ENCODE data around the gene RTP5.
A peak's percentile ranks its signal among the peaks of the same experiment; 100 is the strongest.
"Not testable (repeated sequence)": the region's sequence is repeated elsewhere in the genome, so short reads cannot be mapped to it uniquely, and the experiment has no call there.

The RTP5 gene

DNA sequence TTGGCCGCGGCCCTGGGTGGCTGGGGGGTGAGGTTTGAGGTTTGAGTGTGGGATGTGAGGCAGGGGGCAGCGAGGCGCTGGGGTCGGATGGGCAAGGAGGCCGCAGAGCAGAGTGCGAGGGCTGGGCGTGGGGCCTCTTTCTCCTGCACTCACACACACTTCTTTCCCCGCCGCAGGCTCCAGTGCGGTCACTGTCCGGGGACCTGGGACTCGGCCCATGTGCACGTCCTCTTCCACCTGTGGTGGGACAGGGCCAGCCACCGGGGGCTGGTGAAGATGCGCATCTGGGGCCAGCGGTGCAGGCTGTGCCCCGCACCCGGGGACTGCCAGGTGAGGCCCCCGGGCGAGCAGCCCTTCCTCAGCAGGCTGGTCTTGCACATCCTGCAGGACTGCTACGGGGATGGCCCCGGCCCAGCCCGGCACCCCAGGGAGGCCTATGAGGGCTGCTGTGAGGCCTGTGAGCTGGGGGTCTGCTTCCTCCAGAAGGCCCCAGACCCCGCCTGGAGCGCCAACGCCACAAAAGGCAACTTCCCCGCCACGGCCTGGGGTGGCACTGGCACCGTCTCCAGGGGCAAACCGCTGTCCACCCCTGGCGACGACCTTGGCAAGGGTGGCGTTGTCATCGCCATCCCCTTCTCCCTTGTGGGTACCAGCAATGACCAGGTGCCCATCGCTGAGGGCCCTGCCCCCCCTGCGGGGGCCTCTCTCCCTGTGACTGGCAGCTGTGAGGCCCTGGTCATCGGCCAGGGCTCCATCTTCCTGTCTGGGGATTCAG lies 2.2 kb downstream of the RTP5 start:
- no peak for DNase-seq

DNA sequence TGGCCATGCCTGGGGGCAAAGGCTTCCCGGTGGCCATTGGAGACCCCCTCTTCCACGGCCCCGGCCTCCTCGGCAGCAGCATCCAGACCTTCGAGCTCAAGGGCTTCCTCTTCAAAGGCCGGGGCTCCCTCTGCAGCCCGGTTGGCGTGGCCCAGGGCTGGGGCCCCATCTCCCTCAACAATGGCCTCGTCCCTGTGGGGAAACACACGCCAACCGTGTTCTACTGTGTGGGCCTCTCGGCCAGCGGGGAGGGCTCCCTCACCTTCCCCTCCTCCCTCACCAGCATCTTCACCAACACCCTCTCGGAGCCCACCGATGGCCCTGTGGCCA lies 2.7 kb downstream of the RTP5 start:
- no peak for DNase-seq

DNA sequence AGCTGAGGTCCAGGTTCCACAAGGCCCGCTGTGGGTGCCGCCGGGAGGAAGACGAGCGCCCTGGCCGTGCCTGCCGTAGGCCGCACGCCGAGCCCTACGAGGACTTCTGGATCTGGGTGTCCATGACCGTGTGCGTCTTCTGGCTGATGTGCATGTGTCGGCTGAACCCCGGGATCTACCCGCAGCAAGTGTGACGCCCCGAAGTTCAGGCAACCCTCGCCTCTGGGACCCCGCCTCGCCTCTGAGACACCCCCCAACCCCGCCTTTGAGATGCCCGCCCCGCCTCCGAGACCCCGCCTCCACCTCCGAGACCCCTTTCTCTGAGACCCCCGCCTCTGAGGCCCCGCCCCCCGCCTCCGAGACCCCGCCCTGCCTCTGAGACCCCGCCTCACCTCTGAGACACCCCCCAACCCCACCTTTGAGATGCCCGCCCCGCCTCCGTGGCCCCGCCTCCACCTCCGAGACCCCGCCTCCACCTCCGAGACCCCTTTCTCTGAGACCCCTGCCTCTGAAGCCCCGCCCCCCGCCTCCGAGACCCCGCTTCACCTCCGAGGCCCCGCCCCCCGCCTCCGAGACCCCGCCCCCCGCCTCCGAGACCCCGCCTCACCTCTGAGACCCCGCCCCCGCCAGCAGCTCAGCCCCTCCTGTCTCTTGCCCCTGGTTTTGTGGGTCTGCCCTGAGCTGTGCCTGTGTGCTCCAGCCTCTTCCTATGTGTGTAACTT lies 3.7 kb downstream of the RTP5 start:
- no peak for DNase-seq

DNA sequence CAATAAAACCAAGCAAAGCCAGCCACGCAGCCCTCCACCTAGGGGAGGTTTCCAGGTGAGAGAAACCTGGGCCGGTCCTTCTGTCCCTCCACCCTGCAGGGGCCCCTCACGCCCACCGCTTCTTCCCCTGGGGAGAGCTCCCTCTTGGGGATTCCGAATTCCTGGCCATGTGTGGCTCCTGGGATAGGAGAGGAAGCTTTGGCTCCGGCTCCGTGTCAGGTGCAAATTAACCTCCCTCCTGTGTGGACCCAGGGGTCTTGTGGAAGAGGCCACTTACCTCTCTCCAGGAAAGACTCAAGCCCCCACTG lies 4.2 kb downstream of the RTP5 start:
- no peak for DNase-seq

DNA sequence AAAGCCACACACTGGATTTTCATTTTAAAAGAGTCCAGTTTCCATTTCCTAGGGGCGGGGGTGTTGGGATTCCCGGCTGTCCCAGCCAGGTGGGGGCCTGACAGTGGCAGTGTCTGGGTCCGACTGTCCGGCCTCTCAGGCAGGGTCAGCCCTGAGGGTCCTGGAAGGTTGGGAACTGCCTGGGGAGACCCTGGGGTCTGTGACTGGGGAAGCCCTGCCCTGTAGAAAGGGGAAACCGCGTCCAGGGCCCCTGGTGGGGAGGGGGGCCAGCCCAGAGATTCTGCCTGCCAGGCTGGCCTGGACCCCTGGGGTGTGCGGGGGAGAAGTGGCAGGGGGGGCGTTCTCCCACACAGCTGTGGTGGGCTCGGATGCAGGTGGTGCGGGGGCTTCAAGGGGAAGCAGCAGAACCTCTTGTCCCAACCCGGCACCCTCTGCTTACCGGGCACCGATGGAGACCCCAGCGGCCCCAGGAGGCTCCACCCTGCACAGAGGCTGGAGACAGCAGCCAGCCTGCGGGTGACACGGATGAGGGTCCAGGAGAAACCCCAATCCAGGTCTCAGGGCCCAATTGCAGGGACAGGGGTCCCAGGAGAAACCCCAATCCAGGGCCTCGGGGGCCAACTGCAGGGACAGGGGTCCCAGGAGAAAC lies 4.9 kb downstream of the RTP5 start:
- DNase-seq = no peak

DNA sequence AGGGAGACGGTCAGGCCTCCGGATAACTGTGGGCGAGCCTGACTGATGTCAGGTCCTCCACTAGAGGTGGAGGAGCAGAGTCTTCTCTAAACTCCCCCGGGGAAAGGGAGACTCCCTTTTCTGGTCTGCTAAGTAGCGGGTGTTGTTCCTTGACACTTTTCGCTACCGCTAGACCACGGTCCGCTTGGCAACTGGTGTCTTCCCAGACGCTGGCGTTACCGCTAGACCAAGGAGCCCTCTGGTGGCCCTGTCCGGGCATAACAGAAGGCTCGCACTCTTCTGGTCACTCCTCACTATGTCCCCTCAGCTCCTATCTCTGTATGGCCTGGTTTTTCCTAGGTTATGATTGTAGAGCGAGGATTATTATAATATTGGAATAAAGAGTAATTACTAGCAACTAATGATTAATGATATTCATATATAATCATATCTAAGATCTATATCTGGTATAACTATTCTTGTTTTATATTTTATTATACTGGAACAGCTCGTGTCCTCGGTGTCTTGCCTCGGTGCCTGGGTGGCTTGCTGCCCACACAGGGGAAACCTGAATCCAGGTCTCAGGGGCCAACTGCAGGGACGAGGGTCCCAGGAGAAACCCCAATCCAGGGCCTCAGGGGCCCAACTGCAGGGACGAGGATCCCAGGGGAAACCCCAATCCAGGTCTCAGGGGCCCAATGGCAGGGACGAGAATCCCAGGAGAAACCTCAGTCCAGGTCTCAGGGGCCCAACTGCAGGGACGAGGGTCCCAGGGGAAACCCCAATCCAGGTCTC lies 6.4 kb downstream of the RTP5 start:
- not testable (repeated sequence) for DNase-seq

DNA sequence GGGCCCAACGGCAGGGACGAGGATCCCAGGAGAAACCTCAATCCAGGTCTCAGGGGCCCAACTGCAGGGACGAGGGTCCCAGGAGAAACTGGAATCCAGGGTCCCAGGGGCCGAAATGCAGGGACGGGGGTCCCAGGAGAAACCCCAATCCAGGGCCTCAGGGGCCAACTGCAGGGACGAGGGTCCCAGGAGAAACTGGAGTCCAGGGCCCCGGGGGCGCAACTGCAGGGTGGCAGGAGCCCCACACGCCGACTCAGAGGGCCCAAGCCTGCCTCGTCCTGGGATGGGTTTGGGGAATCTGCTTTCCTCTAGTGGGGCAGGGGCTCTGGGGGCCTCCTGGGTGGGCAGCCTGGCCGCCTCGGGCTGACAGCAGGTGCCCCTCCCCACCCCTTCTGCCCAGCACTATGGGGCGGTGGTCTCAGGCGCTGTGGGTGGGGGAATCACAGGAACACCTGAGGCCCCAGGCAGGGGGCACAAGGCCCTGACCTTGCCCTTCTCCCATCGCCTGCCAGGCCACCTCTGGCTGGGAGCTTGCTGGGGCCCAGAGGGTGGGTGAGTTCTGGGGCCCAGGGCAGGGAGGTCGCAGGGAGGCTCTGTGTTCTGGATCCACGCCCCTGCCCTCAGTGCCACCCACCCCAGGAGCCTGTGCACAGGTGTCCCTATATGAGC lies 7.1 kb downstream of the RTP5 start:
- DNase-seq = no peak

DNA sequence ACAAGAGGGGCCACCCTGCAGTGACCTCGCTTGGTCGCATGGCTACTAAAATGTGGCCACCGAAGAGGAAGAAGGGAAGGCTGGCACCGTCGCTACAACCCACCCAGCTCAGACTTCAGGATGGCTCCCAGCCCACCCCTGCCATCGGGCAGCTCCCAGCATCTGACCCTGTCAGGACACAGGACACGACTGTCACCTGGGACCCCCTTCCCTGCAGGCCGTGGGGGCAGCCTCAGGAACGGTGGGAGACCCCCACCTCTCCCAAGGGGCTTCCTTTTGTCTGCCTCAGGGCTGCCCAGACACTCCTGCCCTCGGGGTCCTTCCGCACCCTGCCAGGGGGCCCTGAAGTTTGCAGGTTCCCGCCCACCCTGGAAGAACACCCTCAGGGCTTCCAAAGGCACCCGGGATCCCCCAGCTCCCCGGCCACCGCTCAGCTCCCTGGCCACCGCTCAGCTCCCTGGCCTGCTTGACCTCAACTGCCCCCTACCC lies 7.7 kb downstream of the RTP5 start:
- no peak for DNase-seq

DNA sequence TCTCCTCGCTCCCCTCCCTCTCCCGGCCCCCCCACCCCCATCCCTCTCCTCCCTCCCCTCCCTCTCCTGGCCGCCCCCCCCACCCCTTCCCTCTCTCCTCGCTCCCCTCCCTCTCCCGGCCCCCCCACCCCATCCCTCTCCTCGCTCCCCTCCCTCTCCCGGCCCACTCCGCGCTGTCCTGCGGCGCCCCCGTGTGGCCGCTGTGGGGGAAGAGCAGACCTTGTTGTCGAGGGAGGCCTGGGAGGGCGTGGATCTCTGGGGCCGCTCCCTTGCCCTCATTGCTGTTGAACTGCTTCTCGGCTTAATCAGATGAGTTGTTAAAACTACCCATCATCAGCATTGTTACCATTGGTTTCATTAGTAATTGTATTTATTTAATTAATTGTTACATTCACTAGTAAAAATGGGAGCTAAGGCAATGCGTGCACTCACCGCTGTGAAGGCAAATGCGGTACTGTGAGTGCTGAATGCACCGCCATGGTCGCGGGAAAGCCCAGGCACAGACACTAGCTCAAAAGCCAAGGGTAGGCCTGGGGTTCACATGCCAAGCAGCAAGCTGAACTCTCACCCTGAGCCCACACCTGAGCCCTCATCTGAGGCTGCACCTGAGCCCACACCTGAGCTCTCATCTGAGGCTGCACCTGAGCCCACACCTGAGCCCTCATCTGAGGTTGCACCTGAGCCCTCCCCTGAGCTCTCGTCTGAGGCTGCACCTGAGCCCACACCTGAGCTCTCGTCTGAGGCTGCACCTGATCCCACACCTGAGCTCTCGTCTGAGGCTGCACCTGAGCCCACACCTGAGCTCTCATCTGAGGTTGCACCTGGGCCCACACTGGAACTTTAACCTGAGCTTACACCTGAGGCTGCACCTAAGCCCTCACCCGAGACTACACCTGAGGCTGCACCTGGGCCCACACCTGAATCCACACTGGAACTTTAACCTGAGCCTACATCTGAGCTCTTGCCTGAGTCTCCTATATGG lies 8.8 kb downstream of the RTP5 start:
- peak; percentile 45 to 75 (median 56) for DNase-seq

DNA sequence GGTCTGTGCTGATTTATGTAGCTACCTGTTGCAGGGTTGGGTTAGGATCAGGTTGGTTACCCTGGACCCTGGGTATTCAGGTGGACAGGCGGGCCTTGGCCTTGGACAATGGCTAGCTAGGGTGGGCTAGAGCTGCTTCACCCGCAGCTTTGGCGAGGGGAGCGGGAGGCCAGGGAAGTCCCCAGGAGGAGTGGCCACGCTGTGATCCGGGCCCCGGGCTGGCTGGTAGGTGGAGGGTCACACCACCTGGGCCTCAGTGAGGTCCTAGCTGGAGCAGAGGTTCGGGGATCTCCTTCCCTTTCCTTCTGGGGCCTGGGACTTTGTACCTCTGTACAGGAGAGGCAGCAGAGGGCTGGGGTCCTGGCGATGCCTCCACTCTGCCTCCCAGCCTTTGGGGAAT lies 9.8 kb downstream of the RTP5 start:
- DNase-seq = no peak

DNA sequence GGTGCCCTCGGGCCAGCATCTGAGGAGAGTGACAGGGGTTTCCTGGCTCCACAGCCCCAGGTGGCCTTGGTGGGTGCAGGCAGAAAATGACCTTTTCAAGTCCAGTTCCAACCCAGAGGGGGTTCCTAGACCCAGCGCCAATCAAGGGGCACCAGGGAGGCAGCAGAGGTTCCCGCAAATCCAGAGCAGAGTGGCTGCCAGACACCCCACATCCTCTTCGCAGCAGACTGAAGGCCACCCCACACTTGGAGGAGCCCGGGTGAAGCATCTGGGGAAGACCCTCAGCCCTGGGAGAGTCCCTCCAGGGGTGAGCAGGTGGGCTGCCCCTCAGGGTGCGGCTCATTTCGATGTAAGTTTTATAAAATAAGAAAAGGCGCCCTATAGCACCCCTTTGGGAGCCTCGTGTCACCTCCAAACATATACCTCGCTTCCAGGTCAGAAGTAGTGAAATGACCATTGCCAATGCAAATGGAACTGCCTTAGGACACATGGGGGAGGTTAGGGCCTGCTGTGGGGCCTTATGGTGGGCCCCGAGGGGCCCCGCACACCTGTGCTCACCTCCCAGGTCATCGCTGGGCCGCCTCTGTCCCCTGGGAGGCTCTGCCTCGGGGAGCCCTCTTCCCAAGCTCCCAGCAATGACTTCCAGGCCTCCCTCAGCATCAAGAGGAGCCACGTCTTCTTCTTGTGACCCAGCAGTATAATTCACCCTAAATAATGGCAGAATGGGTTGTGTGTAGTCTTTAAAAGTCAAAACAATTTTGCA lies 11.0 kb downstream of the RTP5 start:
- DNase-seq = no peak

DNA sequence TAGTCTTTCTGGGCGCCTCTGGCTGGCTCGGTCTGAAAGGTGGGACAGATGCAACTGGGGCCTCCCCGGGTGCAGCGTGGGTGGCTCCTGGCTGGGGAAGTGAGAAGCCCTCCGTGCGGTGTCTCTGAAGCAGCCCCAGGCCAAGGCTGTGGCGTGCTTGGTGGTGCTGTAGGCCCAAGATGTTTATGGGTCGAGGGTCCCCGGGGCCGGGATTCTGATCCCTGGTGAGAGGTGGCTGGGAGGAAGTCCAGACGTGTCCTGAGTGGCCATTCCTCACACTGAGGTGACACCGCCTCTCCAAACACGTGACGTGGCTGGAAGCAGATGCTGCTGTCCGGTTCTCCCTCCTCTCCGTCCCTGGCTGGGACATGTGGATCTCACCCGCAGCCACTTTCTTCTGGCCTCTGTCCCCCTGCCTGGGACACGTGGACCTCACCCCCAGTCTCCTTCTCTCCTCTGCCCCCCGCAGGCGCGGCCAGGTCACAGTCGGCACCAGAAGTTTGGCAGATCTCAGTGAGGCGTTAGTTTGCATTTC lies 12.6 kb downstream of the RTP5 start:
- DNase-seq = peak in 2 of 4 experiments; percentile 31 to 67

DNA sequence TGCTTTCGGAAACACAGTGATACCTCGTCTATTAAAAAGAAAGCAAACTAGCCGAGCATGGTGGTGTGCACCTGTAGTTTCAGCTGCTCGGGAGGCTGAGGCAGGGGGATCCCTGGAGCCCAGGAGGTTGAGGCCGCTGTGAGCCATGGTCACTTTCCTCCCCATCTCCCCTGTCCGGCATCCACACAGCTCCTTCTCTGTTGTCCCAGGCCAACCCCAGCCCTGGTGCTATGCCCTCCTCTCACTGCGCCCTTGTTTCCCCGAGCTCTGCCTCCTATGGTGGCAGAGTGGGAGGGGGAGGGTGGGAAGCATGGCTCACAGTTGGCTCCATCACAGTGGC lies 15.4 kb downstream of the RTP5 start:
- no peak for DNase-seq

DNA sequence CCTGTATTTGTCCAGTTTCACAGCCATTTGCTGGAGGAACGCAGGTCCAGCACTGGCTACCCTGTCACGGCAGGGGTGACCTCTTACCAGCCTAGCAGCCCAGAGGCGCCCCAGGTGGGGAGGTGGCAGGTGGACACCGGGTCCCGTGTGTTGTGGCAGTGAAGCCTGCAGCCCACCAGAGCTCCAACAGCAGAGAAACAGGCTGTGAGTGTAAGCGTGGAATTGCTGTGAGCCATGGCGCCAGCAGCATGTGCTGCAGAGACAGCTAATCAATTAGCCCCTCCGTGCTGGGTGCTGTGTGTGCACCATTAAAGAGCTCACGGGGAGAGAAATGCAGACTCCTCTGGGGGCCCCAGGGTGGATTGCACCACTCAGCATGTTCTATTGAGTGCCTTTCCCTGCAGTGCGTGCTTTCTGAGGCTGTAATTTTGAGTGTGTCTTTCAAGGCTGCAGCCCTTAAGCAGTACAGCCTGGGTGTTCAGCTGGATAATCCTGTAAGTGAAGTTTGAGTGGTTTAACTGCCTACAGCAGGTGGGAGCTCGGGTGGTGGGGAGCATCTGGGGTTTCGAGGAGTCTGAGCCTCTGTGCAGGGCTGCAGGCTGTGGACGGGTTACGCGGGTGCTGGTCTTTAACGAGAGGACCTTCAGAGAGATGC lies 15.9 kb downstream of the RTP5 start:
- DNase-seq = no peak

DNA sequence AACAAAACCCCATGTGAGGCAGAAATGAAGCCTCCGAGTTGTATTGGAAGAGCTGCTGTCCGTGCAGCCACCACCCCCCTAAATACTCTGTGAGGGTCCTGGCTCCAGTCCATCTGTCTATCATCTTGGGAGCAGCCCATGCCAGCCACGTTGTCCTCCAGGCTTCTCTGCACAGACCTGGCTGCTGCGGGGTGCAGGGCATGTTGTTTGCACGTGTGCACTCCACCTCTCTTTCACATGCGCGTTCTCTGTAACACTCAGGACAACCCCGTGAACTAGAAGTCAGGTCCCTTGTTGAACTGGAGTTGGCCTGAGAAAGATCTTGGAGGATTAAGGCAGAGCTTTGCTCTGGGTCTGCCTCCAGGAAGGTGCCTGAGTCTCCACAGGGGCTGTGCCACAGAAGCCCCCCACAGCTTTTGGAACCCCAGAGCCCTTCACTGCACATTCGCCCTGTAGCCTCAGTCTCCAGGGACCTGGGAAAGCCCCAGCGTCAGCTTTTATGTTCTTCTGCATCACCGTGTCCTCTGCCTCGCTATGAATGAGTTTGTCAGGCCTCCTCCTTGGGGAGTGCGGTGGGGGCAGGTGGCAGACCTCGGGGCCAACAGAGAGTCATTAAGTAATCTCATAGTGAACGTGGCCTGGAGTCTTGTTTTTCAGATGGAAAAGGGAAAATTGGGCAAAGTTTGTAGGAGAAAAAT lies 16.6 kb downstream of the RTP5 start:
- DNase-seq = no peak

DNA sequence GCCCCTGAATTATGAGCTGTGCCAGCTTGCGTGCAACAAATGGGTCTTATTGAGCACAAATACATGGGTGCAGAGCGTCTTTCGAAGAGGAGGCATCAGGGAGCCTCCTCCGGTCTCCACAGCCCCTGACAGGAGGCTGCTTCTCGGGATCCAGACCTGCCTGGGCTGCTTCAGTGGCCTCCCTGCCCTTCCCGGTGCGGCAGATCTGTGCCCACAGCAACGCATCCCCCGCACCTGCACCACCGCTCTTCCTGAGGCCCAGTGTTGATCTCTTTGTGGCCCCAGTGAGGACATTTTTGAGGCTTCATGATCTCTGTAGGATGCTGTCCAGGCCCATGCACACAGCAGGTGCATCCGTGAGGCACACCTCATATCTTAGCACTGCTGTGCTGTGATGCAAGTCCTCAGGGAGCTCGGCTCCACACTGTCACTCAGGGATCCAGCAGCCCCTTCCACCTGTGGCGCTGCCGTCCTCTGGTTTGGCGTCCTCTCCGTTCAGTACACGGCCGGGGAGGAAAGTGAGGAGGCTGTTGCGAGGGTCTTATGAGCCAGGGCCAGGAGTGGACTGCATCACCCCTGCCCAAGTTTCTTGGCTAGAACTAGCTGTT lies 17.4 kb downstream of the RTP5 start:
- no peak for DNase-seq

DNA sequence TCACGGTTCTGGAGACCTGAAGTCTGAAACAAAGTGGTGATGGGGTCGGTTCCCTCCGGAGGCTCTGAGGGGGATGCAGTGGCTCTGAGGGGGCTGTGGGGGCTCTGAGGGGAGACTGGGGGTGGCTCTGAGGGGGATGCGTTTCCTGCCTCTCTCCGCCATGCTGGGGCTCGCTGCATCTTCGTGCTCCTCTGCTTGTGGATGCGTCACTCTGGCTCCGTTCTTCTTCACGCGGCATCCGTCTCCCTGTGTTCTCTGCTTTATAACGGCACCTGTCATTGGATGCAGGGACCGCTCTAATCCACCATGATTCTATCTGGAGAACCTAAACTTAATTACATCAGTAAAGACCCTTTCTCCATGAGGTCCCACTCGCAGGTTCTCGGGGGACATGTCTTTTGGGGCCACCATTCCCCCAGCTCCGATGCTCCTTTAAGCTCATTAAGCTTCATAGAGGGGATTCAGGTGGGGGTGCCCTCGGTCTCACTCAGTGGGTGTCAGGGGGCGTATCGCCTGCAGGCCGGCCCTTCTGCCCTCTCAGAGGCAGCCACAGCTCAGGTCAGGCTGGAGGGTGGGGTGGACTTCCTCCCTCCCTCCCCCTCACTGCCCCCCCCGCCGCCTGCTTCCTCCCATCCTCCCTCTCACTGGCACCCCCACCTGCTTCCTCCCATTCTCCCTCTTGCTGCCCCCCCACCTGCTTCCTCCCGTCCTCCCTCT lies 18.4 kb downstream of the RTP5 start:
- no peak for DNase-seq

DNA sequence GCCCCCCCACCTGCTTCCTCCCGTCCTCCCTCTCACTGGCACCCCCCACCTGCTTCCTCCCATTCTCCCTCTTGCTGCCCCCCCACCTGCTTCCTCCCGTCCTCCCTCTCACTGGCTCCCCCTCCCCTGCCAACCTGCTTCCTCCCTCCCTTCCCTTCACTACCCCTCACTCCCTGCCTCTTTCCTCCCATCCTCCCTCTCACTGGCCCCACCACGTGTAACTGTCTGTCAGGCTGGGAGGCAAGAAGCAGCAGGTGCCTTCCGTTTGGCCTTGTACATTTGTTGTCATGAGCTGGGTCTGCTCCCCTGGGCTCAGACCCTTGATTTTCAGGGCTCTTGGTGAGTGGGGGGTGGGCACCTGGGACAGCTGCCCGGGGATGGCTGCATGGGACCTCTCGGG lies 19.1 kb downstream of the RTP5 start:
- no peak for DNase-seq

Data from activated naive CD4-positive, alpha-beta T cell (primary cell).